Measurements from ENCODE around the gene NEDD4L. TPM values are rescaled to one million over a fixed set of nuclear protein-coding genes. Genes with fewer than 3 reads are reported as not detected.

Gene NEDD4L
- total RNA-seq, 1 experiment from 2014 or later, result 42.9 TPM

- DNase-seq (ENCODE audit: low read depth, low spot score) (no peak), ATAC-seq (no peak)
- no peaks in the 10 kb centered on the region for H3K36me3 ChIP-seq (ENCODE audit: control insufficient read depth, insufficient read depth, low read length)
- no peaks in the 10 kb centered on the region for H3K27me3 ChIP-seq (ENCODE audit: control insufficient read depth, insufficient read depth, low read length)
- BruUV-seq (replicated peaks), result no TSS peak
- TF ChIP-seq TCF7L2 (IDR thresholded peaks at IDR 0.05; ENCODE audit: low read depth, low read length), result no peak
- TF ChIP-seq CTCF (IDR thresholded peaks at IDR 0.05), result no peak
- TF ChIP-seq SIN3A (IDR thresholded peaks at IDR 0.05; ENCODE audit: borderline replicate concordance, insufficient read depth, low read depth, low read length), result no peak
- TF ChIP-seq POLR2AphosphoS5 (IDR thresholded peaks at IDR 0.05; ENCODE audit: low read depth, low read length), result no peak
- no peak for TF ChIP-seq REST (IDR thresholded peaks at IDR 0.05; ENCODE audit: insufficient read depth in 1 of 2, low read depth in 2 of 2, low read length in 1 of 2)
- H3K27ac ChIP-seq (ENCODE audit: low read length), result no peak overlapping the region
- no peaks in the 10 kb centered on the region for H3K4me1 ChIP-seq (ENCODE audit: control insufficient read depth, insufficient read depth, low read length)
- intact Hi-C loops (cut with micrococcal nuclease; ENCODE audit: unreplicated experiment) (no loop called here), in situ Hi-C loops (cut with HindIII; ENCODE audit: low pct_unique_long_range_greater_than_20kb, low sequenced_read_pairs) (no loop called here)
- POLR2A ChIA-PET, result no interaction called here
- no peaks in the 10 kb centered on the region for H3K9me3 ChIP-seq (ENCODE audit: control insufficient read depth, insufficient read depth, low read depth, low read length)
- no peak overlapping the region for H3K4me3 ChIP-seq (ENCODE audit: low read depth in 2 of 2, low read length in 2 of 2)
- CTCF ChIA-PET, result no interaction called here
Measured at GRCh38 chr18:58407263-58407648, 363.2 kb downstream of the NEDD4L start.

- H3K27me3 ChIP-seq (ENCODE audit: control insufficient read depth, insufficient read depth, low read length), result no peaks in the 10 kb centered on the region
- TF ChIP-seq REST (IDR thresholded peaks at IDR 0.05; ENCODE audit: insufficient read depth in 1 of 2, low read depth in 2 of 2, low read length in 1 of 2), result no peak
- ATAC-seq (no peak), DNase-seq (ENCODE audit: low read depth, low spot score) (no peak)
- H3K4me3 ChIP-seq (ENCODE audit: low read depth in 2 of 2, low read length in 2 of 2), result no peak overlapping the region
- no TSS peak for BruUV-seq (replicated peaks)
- no peaks in the 10 kb centered on the region for H3K4me1 ChIP-seq (ENCODE audit: control insufficient read depth, insufficient read depth, low read length)
- intact Hi-C loops (cut with micrococcal nuclease; ENCODE audit: unreplicated experiment) (no loop called here), in situ Hi-C loops (cut with HindIII; ENCODE audit: low pct_unique_long_range_greater_than_20kb, low sequenced_read_pairs) (no loop called here)
- ChIA-PET POLR2A (no interaction called here), CTCF (no interaction called here)
- H3K36me3 ChIP-seq (ENCODE audit: control insufficient read depth, insufficient read depth, low read length), result no peaks in the 10 kb centered on the region
- H3K27ac ChIP-seq (ENCODE audit: low read length), result no peak overlapping the region
- no peaks in the 10 kb centered on the region for H3K9me3 ChIP-seq (ENCODE audit: control insufficient read depth, insufficient read depth, low read depth, low read length)
Measured at GRCh38 chr18:58407649-58408407, 363.8 kb downstream of the NEDD4L start.
